ENCODE measurements around the gene RMND1. TPM values are rescaled to one million over a fixed set of nuclear protein-coding genes. Genes with fewer than 3 reads are reported as not detected.
"Not testable (repeated sequence)": the region's sequence is repeated elsewhere in the genome, so short reads cannot be mapped to it uniquely, and the experiment has no call there.

The RMND1 gene
- total RNA-seq, 3 donors from 2014 or later, result 16.5 to 25.6 (median 21.0) TPM

GRCh38 chr6:151384151-151384550, 67.8 kb downstream of the RMND1 start:
- TF ChIP-seq CTCF (IDR thresholded peaks at IDR 0.05), result no peak
- H3K9me3 ChIP-seq, result no peaks in the 10 kb centered on the region
- H3K4me1 ChIP-seq (ENCODE audit: low read depth), result peaks cover 9% of the 10 kb centered on the region
- H3K4me3 ChIP-seq, result no peak overlapping the region
- DNase-seq, result no peak
- intact Hi-C loops (cut with DNase I, micrococcal nuclease), result no loop called here
- no peak for ATAC-seq
- H3K36me3 ChIP-seq (ENCODE audit: low read depth), result no peaks in the 10 kb centered on the region

- ATAC-seq; H3K36me3 ChIP-seq (ENCODE audit: low read depth); intact Hi-C loops (cut with DNase I, micrococcal nuclease); DNase-seq; H3K4me3 ChIP-seq; H3K4me1 ChIP-seq (ENCODE audit: low read depth); H3K9me3 ChIP-seq: not testable (repeated sequence)
Observed at GRCh38 chr6:151382631-151383030, 69.3 kb downstream of the RMND1 start.

- DNase-seq (no peak), ATAC-seq (no peak)
- H3K36me3 ChIP-seq (ENCODE audit: low read depth), result no peaks in the 10 kb centered on the region
- no peaks in the 10 kb centered on the region for H3K9me3 ChIP-seq
- no peaks in the 10 kb centered on the region for H3K4me1 ChIP-seq (ENCODE audit: low read depth)
- no peak for TF ChIP-seq CTCF (IDR thresholded peaks at IDR 0.05)
- intact Hi-C loops (cut with DNase I, micrococcal nuclease), result no loop called here
- no peak overlapping the region for H3K4me3 ChIP-seq
Observed at GRCh38 chr6:151381722-151382121, 70.2 kb downstream of the RMND1 start.

GRCh38 chr6:151380848-151381205, 71.1 kb downstream of the RMND1 start:
- no peaks in the 10 kb centered on the region for H3K9me3 ChIP-seq
- H3K4me1 ChIP-seq (ENCODE audit: low read depth), result no peaks in the 10 kb centered on the region
- peak; percentile 14 for ATAC-seq
- intact Hi-C loops (cut with DNase I, micrococcal nuclease), result no loop called here
- DNase-seq, result no peak
- no peaks in the 10 kb centered on the region for H3K36me3 ChIP-seq (ENCODE audit: low read depth)
- H3K4me3 ChIP-seq, result no peak overlapping the region
- TF ChIP-seq CTCF (IDR thresholded peaks at IDR 0.05), result no peak

GRCh38 chr6:151379933-151380847, 71.7 kb downstream of the RMND1 start:
- Histone ChIP-seq H3K4me3 (no peak overlapping the region), H3K9me3 (no peaks in the 10 kb centered on the region), H3K4me1 (ENCODE audit: low read depth) (no peaks in the 10 kb centered on the region), H3K36me3 (ENCODE audit: low read depth) (no peaks in the 10 kb centered on the region)
- intact Hi-C loops (cut with DNase I, micrococcal nuclease), result no loop called here
- TF ChIP-seq CTCF (IDR thresholded peaks at IDR 0.05), result no peak
- no peak for DNase-seq
- peak; percentile 76 for ATAC-seq

- no peak for ATAC-seq
- Histone ChIP-seq H3K36me3 (ENCODE audit: low read depth) (no peaks in the 10 kb centered on the region), H3K4me1 (ENCODE audit: low read depth) (no peaks in the 10 kb centered on the region), H3K9me3 (no peaks in the 10 kb centered on the region), H3K4me3 (no peak overlapping the region)
- no peak for DNase-seq
- no peak for TF ChIP-seq CTCF (IDR thresholded peaks at IDR 0.05)
- intact Hi-C loops (cut with DNase I, micrococcal nuclease), result no loop called here
Observed at GRCh38 chr6:151377095-151377494, 74.8 kb downstream of the RMND1 start.
